ENCODE data around the gene C10orf67. TPM values are rescaled to one million over a fixed set of nuclear protein-coding genes. Genes with fewer than 3 reads are reported as not detected.

The C10orf67 gene
- total RNA-seq, 4 donors from 2014 or later = 0.09 TPM; not detected in 3

DNA sequence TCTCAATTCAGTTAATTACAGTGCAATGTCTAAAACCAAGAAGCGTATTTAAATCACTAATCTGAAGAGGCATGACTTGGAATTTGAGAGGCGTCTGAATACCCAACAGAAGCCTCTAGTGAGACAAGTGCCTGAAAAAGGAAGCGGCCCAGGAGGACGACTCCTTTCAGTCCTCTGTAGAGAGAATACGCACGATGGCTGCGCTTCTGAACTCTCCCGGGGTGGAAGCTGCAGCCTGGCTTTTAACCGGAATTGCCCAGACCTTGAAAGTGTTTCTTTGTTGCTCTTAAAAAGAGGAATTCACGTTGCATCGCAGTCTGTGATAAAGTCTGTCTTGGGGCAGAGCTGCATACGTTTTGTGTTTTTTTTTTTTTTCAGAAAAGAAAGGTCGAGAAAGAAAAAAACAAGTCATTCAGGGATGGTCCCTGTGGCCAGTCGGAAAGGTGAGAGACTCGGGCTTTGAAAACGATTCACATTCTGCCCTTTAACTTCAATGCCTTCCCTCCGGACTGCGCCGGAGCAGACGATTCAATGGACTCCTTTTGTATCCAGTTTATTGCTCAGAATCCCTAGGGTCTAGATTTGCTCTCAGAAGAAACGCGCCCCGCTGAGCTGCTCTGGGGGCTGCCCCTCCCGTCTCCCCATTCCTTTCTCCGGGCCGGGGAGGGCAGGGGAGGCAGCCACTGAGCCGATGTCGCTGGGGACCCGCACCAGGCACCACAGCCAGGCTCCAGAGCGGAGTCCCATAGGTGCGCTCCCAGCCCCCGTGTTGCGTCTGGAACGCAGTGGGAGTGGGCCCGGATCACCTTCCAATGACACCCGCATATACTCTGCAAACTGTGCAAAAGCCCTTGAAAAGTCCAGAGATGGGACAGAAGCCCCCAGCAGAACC is 153.5 kb downstream of the C10orf67 start:
- Histone ChIP-seq H3K9me3 (no peaks in the 10 kb centered on the region), H3K27ac (no peak overlapping the region), H3K4me3 (no peak overlapping the region), H3K36me3 (no peaks in the 10 kb centered on the region), H3K4me1 (no peaks in the 10 kb centered on the region), H3K27me3 (peaks cover 58 to 68% (median 59%) of the 10 kb centered on the region in 3 donors)
- intact Hi-C loops (cut with DNase I; ENCODE audit: low total_unique reads) = no loop called here
- ATAC-seq (no peak), DNase-seq (no peak)
- TF ChIP-seq POLR2A (IDR thresholded peaks at IDR 0.05) = no peak
- in situ Hi-C loops (cut with MboI; ENCODE audit: low sequenced_read_pairs in 4 of 4) = no loop called here

DNA sequence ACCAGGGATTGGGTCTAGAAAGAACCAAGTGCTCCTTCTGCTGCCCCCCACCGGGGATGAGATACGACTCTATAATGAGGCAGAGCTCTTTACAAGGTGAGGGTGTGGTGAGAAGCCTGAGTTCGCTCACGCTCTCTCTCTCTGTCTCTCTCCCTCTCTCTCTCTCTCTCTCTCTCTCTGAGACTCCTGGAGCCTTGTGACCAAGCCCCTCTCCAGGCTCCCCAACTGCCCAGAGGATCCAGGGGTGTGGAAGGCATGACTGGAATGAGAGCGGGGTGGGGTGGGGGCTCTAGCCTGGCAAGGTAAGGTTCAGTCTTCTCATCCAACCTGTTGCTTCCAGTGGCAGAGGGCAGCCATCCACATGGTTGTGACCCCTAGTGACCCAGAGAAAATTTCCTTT is 155.6 kb downstream of the C10orf67 start:
- H3K4me3 ChIP-seq = no peak overlapping the region
- peaks cover 38 to 47% (median 39%) of the 10 kb centered on the region in 3 donors for H3K27me3 ChIP-seq
- H3K9me3 ChIP-seq = no peaks in the 10 kb centered on the region
- DNase-seq (no peak), ATAC-seq (no peak)
- H3K36me3 ChIP-seq = no peaks in the 10 kb centered on the region
- in situ Hi-C loops (cut with MboI; ENCODE audit: low sequenced_read_pairs in 4 of 4) (no loop called here), intact Hi-C loops (cut with DNase I; ENCODE audit: low total_unique reads) (no loop called here)
- H3K4me1 ChIP-seq = no peaks in the 10 kb centered on the region
- no peak for TF ChIP-seq POLR2A (IDR thresholded peaks at IDR 0.05)
- TF ChIP-seq, protein P1, sequence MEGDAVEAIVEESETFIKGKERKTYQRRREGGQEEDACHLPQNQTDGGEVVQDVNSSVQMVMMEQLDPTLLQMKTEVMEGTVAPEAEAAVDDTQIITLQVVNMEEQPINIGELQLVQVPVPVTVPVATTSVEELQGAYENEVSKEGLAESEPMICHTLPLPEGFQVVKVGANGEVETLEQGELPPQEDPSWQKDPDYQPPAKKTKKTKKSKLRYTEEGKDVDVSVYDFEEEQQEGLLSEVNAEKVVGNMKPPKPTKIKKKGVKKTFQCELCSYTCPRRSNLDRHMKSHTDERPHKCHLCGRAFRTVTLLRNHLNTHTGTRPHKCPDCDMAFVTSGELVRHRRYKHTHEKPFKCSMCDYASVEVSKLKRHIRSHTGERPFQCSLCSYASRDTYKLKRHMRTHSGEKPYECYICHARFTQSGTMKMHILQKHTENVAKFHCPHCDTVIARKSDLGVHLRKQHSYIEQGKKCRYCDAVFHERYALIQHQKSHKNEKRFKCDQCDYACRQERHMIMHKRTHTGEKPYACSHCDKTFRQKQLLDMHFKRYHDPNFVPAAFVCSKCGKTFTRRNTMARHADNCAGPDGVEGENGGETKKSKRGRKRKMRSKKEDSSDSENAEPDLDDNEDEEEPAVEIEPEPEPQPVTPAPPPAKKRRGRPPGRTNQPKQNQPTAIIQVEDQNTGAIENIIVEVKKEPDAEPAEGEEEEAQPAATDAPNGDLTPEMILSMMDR (IDR thresholded peaks at IDR 0.05 in 4 of 5, conservative IDR thresholded peaks at IDR 0.05 in 1 of 5) = no peak
- no peak overlapping the region for H3K27ac ChIP-seq

- Histone ChIP-seq H3K4me1 (no peaks in the 10 kb centered on the region), H3K27ac (no peak overlapping the region), H3K27me3 (peaks cover 24 to 35% (median 30%) of the 10 kb centered on the region in 3 donors), H3K4me3 (no peak overlapping the region), H3K9me3 (no peaks in the 10 kb centered on the region), H3K36me3 (no peaks in the 10 kb centered on the region)
- DNase-seq (no peak), ATAC-seq (no peak)
- in situ Hi-C loops (cut with MboI; ENCODE audit: low sequenced_read_pairs in 4 of 4) (no loop called here), intact Hi-C loops (cut with DNase I; ENCODE audit: low total_unique reads) (no loop called here)
- TF ChIP-seq POLR2A (IDR thresholded peaks at IDR 0.05) = no peak
- TF ChIP-seq, protein P1 (IDR thresholded peaks at IDR 0.05 in 4 of 5, conservative IDR thresholded peaks at IDR 0.05 in 1 of 5) = no peak
Observed at GRCh38 chr10:23187155-23187554, 157.4 kb downstream of the C10orf67 start.

DNA sequence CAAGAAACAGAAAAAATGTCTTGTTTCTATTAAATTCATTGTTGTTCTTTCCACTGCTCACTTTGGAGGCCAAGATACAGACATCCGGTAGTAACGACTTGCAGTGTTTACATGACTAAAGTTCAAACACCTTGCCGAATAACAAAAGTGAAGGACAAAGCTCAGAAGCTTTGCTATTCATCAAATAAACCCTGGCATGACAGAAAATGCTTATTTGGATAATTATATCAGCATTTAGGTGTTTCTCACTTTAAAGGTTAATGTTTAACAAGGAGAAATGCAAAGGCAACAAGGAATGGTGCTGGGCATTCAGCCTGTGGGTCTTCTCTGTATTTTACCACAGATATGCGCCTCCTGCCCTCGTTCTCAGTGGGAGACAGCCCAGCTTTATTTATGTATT is 157.9 kb downstream of the C10orf67 start:
- TF ChIP-seq, protein P1 (IDR thresholded peaks at IDR 0.05 in 4 of 5, conservative IDR thresholded peaks at IDR 0.05 in 1 of 5) = no peak
- TF ChIP-seq POLR2A (IDR thresholded peaks at IDR 0.05) = no peak
- ATAC-seq = no peak
- Histone ChIP-seq H3K27me3 (peaks cover 20 to 33% (median 30%) of the 10 kb centered on the region in 3 donors), H3K36me3 (no peaks in the 10 kb centered on the region), H3K4me1 (no peaks in the 10 kb centered on the region), H3K9me3 (no peaks in the 10 kb centered on the region), H3K27ac (no peak overlapping the region), H3K4me3 (no peak overlapping the region)
- in situ Hi-C loops (cut with MboI; ENCODE audit: low sequenced_read_pairs in 4 of 4) (no loop called here), intact Hi-C loops (cut with DNase I; ENCODE audit: low total_unique reads) (no loop called here)
- no peak for DNase-seq

DNA sequence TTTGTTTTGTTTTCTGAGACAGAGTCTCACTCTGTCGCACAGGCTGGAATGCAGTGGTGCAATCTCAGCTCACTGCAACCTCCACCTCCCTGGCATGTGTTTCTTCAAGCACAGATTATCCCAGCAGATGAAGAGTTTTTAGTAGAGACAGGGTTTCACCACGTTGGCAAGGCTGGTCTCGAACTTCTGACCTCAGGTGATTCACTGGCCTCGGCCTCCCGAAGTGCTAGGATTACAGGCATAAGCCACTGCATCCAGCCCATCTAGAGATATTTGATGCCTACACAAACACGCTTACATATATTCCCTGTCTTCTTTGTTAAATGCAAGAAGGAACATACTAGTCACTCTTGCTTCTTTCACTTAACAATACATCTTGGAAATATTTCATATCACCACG is 158.4 kb downstream of the C10orf67 start:
- intact Hi-C loops (cut with DNase I; ENCODE audit: low total_unique reads) = no loop called here

More for the DNA sequence above, 158.4 kb downstream of the C10orf67 start:
- ATAC-seq (no peak), DNase-seq (no peak)
- Histone ChIP-seq H3K4me1 (no peaks in the 10 kb centered on the region), H3K36me3 (no peaks in the 10 kb centered on the region), H3K4me3 (no peak overlapping the region), H3K27ac (no peak overlapping the region), H3K27me3 (peaks cover 15 to 27% (median 25%) of the 10 kb centered on the region in 3 donors), H3K9me3 (no peaks in the 10 kb centered on the region)
- in situ Hi-C loops (cut with MboI; ENCODE audit: low sequenced_read_pairs in 4 of 4) = no loop called here
- no peak for TF ChIP-seq POLR2A (IDR thresholded peaks at IDR 0.05)
- TF ChIP-seq, protein P1 (IDR thresholded peaks at IDR 0.05 in 4 of 5, conservative IDR thresholded peaks at IDR 0.05 in 1 of 5) = no peak
